Sigmoid colon (tissue), 7 donors: ENCODE data around the gene ARTN. TPM values are rescaled to one million over a fixed set of nuclear protein-coding genes. Genes with fewer than 3 reads are reported as not detected.

ENCODE experiments used
- DNase-seq: peaks from one replicate; pipeline ENCODE4 v3.0.0-alpha.2; 2019
- H3K27ac ChIP-seq, 4 donors: fragments of 200-600 bp; sonication (generic); one replicate each; pipeline ENCODE4 v1.5.1; 2016 to 2019; ENCODE audit warnings: mild to moderate bottlenecking in 1 of 4
- H3K27me3 ChIP-seq, 3 donors: fragments of 200-600 bp; sonication (generic); one replicate each; pipeline ENCODE4 v1.5.1; 2019; ENCODE audit warnings: mild to moderate bottlenecking in 1 of 3
- H3K36me3 ChIP-seq, 4 donors: fragments of 200-600 bp; sonication (generic); one replicate each; pipeline ENCODE4 v1.5.1; 2016 to 2019
- H3K4me1 ChIP-seq, 4 donors: fragments of 200-600 bp; sonication (generic); one replicate each; pipeline ENCODE4 v1.5.1; 2017 to 2019
- H3K4me3 ChIP-seq, 4 donors: fragments of 200-600 bp; sonication (generic); one replicate each; pipeline ENCODE4 v1.5.1; 2017 to 2019; ENCODE audit warnings: mild to moderate bottlenecking in 2 of 4, moderate library complexity in 1 of 4
- H3K9me3 ChIP-seq, 4 donors: fragments of 200-600 bp in 3 of 4; sonication (generic) in 3 of 4; one replicate each; pipeline versions ENCODE4 v1.5.1 to v1.6.1; 2013 to 2019
- CTCF ChIP-seq, 4 experiments: fragments of 450-650 bp in 3 of 4; fragments of 200-600 bp in 1 of 4; IDR thresholded peaks; one replicate each; pipeline ENCODE4 v1.5.1; 2016 to 2019; ENCODE audit warnings: antibody characterized with exemption in 4 of 4, mild to moderate bottlenecking in 3 of 4, moderate library complexity in 2 of 4
- EP300 ChIP-seq, 4 donors: sonication (generic); formaldehyde crosslinking; IDR thresholded peaks; one replicate each; pipeline ENCODE4 v1.6.1; 2017; ENCODE audit warnings: antibody characterized with exemption in 4 of 4
- POLR2A ChIP-seq, 2 donors: fragments of 450-650 bp; IDR thresholded peaks; one replicate each; pipeline ENCODE4 v1.6.1; 2016; ENCODE audit warnings: antibody characterized with exemption in 2 of 2, mild to moderate bottlenecking in 2 of 2, moderate library complexity in 2 of 2
- POLR2AphosphoS5 ChIP-seq, 4 donors: sonication (generic); formaldehyde crosslinking; IDR thresholded peaks; one replicate each; pipeline ENCODE4 v1.6.1; 2017; ENCODE audit warnings: antibody characterized with exemption in 4 of 4
- WGBS, 2 donors: extraction: QIAGEN DNeasy Blood & Tissue Kit; methylation state at CpG; one replicate each; pipeline ENCODE4 v1.1.7; 2013; 5-methylcytosine and 5-hydroxymethylcytosine counted together
- intact Hi-C: fragments of 100-400 bp; cut with DNase I; formaldehyde crosslinking; loops from one replicate; pipeline ENCODE4 v1.15.1; 2023
- polyA plus RNA-seq, 3 donors: library from polyadenylated mRNA; stranded (reverse); fragments of 200-250 nt; gene quantifications; one replicate each; pipeline ENCODE4 v1.2.3, GENCODE V29; 2013
- total RNA-seq, 4 donors: library from RNA; depleted of rRNA; stranded (reverse); fragments of >200 nt; gene quantifications; one replicate each; pipeline ENCODE4 v1.1.0, GENCODE V29; 2016
- donor health status: healthy with polysubstance abuse.
- donor health status: Bipolar disorder and iron deficiency.
- donor health status: healthy.

Gene ARTN
- total and polyA plus RNA-seq, 7 donors = 0.99 to 8.1 (median 2.4) TPM; not detected in 2

- DNase-seq = peak; percentile 24
- TF ChIP-seq POLR2A (IDR thresholded peaks at IDR 0.05) (no peak), CTCF (IDR thresholded peaks at IDR 0.05) (no peak), POLR2AphosphoS5 (IDR thresholded peaks at IDR 0.05) (no peak), EP300 (IDR thresholded peaks at IDR 0.05) (no peak)
- 90 to 94% methylated on average over 13 of the region's 13 CpGs for WGBS, 2 donors
- Histone ChIP-seq H3K27ac (no peak overlapping the region), H3K4me3 (no peak overlapping the region), H3K9me3 (no peaks in the 10 kb centered on the region), H3K4me1 (peaks cover 0 to 18% (median 18%) of the 10 kb centered on the region in 4 donors), H3K27me3 (no peaks in the 10 kb centered on the region), H3K36me3 (peaks cover 0 to 3% (median 0%) of the 10 kb centered on the region in 4 donors)
- intact Hi-C loops = no loop called here
Measured at GRCh38 chr1:43914576-43915525, 18.8 kb upstream of the ARTN start.

DNA sequence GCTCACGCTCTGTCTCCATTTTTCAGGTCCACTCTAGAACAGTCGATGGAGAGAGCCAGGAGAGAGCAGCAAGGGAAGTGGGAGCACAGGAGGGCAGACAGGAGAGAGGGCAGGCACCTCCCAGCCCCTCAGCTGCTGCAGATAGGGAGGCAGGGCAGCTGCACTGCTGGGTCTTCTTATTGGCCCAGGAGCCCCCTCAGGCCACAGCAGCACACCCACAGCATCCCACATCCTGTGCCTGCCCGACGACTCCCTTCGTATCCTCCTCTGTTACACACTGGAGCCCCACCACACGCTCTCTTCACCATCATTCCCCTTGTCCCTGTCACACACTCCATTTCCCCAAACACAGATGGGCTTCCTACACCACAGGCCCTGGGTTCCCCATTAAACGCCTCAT is 13.7 kb upstream of the ARTN start:
- Histone ChIP-seq H3K27ac (no peak overlapping the region), H3K27me3 (no peaks in the 10 kb centered on the region), H3K36me3 (peaks cover 0 to 13% (median 2%) of the 10 kb centered on the region in 4 donors), H3K4me3 (no peak overlapping the region), H3K9me3 (no peaks in the 10 kb centered on the region), H3K4me1 (no peaks in the 10 kb centered on the region)
- TF ChIP-seq CTCF (IDR thresholded peaks at IDR 0.05) (no peak), POLR2A (IDR thresholded peaks at IDR 0.05) (no peak), POLR2AphosphoS5 (IDR thresholded peaks at IDR 0.05) (no peak), EP300 (IDR thresholded peaks at IDR 0.05) (no peak)
- DNase-seq = no peak
- intact Hi-C loops = no loop called here
- WGBS, 2 donors = 84 to 94% methylated on average over 7 of the region's 7 CpGs

DNA sequence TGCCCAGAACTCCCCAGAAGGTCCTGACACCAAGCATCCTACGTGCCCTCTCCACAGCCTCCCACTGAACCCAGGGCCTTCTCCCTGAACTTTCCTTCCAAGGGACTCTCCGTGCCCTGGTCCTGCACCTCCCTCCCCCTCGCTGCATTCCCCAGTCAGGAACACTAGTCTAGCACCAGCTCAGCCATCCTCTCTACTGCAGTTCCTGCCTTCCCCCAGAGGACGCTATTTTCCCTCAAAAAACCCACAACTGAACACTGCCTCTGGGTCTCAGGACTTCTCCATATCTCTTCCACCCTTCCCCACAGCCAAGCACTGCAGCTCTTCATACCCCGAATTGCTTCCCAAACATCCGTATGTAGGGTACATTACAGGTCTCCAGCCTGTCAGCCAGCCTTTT is 12.6 kb upstream of the ARTN start:
- Histone ChIP-seq H3K36me3 (peaks cover 0 to 14% (median 2%) of the 10 kb centered on the region in 4 donors), H3K9me3 (no peaks in the 10 kb centered on the region), H3K4me1 (no peaks in the 10 kb centered on the region), H3K27ac (no peak overlapping the region), H3K4me3 (no peak overlapping the region), H3K27me3 (no peaks in the 10 kb centered on the region)
- TF ChIP-seq POLR2AphosphoS5 (IDR thresholded peaks at IDR 0.05) (no peak), CTCF (IDR thresholded peaks at IDR 0.05) (no peak), POLR2A (IDR thresholded peaks at IDR 0.05) (no peak), EP300 (IDR thresholded peaks at IDR 0.05) (no peak)
- WGBS, 2 donors = 96% methylated on average over 6 of the region's 6 CpGs
- intact Hi-C loops = no loop called here
- no peak for DNase-seq

DNA sequence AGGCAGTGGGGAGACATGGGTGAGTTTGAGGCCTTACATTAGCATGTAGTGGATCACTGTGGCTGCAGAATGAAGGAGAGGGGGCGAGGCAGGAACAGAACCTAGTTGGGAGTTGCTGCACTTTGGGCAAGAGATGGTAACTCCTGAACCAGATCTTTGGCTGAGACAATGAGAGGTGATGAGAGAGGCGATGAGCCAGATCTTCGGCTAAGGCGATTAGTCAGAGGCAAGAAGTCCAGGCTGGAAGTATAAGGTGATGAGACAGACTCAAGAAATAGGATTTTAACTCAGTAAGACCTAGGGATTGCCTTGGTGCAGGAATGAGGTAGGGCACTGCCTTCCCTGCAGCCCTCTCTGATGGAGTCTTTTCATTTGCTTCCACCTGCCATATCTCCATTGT is 9.1 kb upstream of the ARTN start:
- 83 to 84% methylated on average over 4 of the region's 4 CpGs for WGBS, 2 donors
- Histone ChIP-seq H3K9me3 (no peaks in the 10 kb centered on the region), H3K27me3 (no peaks in the 10 kb centered on the region), H3K4me1 (no peaks in the 10 kb centered on the region), H3K36me3 (peaks cover 0 to 14% (median 2%) of the 10 kb centered on the region in 4 donors), H3K27ac (no peak overlapping the region), H3K4me3 (no peak overlapping the region)
- no peak for DNase-seq
- TF ChIP-seq POLR2A (IDR thresholded peaks at IDR 0.05) (no peak), CTCF (IDR thresholded peaks at IDR 0.05) (no peak), EP300 (IDR thresholded peaks at IDR 0.05) (no peak), POLR2AphosphoS5 (IDR thresholded peaks at IDR 0.05) (no peak)
- intact Hi-C loops = no loop called here
